ENCODE measurements around the gene EEPD1.

DNA sequence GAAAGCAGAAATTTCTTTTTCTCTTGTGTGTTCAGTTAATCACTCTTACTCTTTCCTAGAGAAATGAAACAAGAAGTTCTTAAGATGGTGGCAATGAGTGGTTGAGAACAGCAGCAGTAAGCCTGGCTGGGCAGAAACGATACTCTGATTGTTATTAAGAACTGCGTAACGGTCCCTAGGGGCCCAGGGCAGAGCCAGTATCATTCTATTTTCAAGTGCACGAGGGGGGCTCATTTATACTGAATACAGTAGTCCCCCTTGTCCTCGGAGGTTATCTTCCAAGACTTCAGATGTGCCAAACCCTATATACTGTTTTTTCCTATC lies 64.9 kb downstream of the EEPD1 start:
- TF ChIP-seq CTCF (IDR thresholded peaks at IDR 0.05) (no peak), POLR2AphosphoS5 (IDR thresholded peaks at IDR 0.05; ENCODE audit: insufficient read depth in 1 of 2, low read depth in 1 of 2) (no peak), POLR2A (IDR thresholded peaks at IDR 0.05) (no peak)
